A673 (cell line): ENCODE measurements around the gene LANCL2. TPM values are rescaled to one million over a fixed set of nuclear protein-coding genes. Genes with fewer than 3 reads are reported as not detected.

Experiments used
- BruUV-seq: library from RNA; stranded (reverse); fragments of 400-500 nt; replicated peaks from 2 replicates; lab custom pipeline; 2021; lab: Mats Ljungman, UMichigan
- CTCF ChIA-PET: fragments of 300-600 bp; sonication (Branson Sonifier 250); formaldehyde crosslinking; loops from one replicate; lab custom pipeline; 2022; ENCODE audit warnings: antibody characterized with exemption; lab: Charles Lee
- POLR2A ChIA-PET: fragments of 300-600 bp; sonication (Branson Sonifier 250); formaldehyde crosslinking; loops from one replicate; lab custom pipeline; 2022; ENCODE audit warnings: antibody characterized with exemption; ENCODE audit not compliant: low non-redundant PET; lab: Charles Lee
- DNase-seq: peaks from one replicate; pipeline ENCODE4 v3.0.0-alpha.2; 2015; ENCODE audit warnings: low spot score
- H3K27ac ChIP-seq: fragments of 200-600 bp; sonication (generic); 2 replicates; pipeline ENCODE4 v1.5.1; 2016; ENCODE audit warnings: mixed run types, low read depth, mild to moderate bottlenecking, mixed read lengths, antibody characterized with exemption, low read length; ENCODE audit not compliant: poor library complexity, severe bottlenecking
- H3K27me3 ChIP-seq: fragments of 200-600 bp; sonication (generic); replicated peaks from 2 replicates; pipeline ENCODE4 v1.6.1; 2017; ENCODE audit warnings: mixed run types, low read depth, mild to moderate bottlenecking, mixed read lengths, antibody characterized with exemption, low read length; ENCODE audit not compliant: insufficient read depth, poor library complexity
- H3K36me3 ChIP-seq: fragments of 200-600 bp; sonication (generic); 2 replicates; pipeline ENCODE4 v1.6.1; 2016; ENCODE audit warnings: mixed run types, mild to moderate bottlenecking, mixed read lengths, antibody characterized with exemption, low read length; ENCODE audit not compliant: insufficient read depth, poor library complexity, severe bottlenecking
- H3K4me1 ChIP-seq: fragments of 200-600 bp; sonication (generic); 2 replicates; pipeline ENCODE4 v1.6.1; 2017; ENCODE audit warnings: mixed run types, mild to moderate bottlenecking, mixed read lengths, antibody characterized with exemption, low read length; ENCODE audit not compliant: insufficient read depth, poor library complexity, severe bottlenecking
- H3K4me3 ChIP-seq: fragments of 200-600 bp; sonication (generic); 2 replicates; pipeline ENCODE4 v1.5.1; 2016; ENCODE audit warnings: low read depth, mixed run types, mild to moderate bottlenecking, mixed read lengths, low read length; ENCODE audit not compliant: poor library complexity, severe bottlenecking
- H3K9me3 ChIP-seq: fragments of 200-600 bp; sonication (generic); 2 replicates; pipeline ENCODE4 v1.6.1; 2016; ENCODE audit warnings: mixed run types, low read depth, mild to moderate bottlenecking, mixed read lengths, antibody characterized with exemption, low read length; ENCODE audit not compliant: poor library complexity, severe bottlenecking
- EZH2 ChIP-seq: fragments of 200-600 bp; sonication (generic); IDR thresholded peaks from 2 replicates; pipeline ENCODE4 v1.6.1; 2017; ENCODE audit warnings: borderline replicate concordance, low read depth, mild to moderate bottlenecking, mixed read lengths, antibody characterized with exemption, low read length; ENCODE audit not compliant: poor library complexity, severe bottlenecking
- intact Hi-C: fragments of 100-400 bp; cut with micrococcal nuclease; formaldehyde crosslinking; loops from one replicate; pipeline ENCODE4 v1.10.0; 2022; ENCODE audit not compliant: unreplicated experiment
- total RNA-seq: library from RNA; stranded (reverse); gene quantifications from 2 replicates; pipeline ENCODE4 v1.2.3, GENCODE V29; 2021
- TF ChIP-seq, protein P1 (sequence below): fragments of 300-800, 200-600 bp; sonication (generic); conservative IDR thresholded peaks from 2 replicates; pipeline ENCODE4 v1.5.1; 2017; ENCODE audit warnings: low read depth, mild to moderate bottlenecking, antibody characterized with exemption, low read length, moderate library complexity, mixed read lengths

The LANCL2 gene
- total RNA-seq, 1 experiment from 2014 or later = 21.3 TPM

- no TSS peak for BruUV-seq
- ChIA-PET CTCF (no interaction called here), POLR2A (no interaction called here)
- Histone ChIP-seq H3K9me3 (no peaks in the 10 kb centered on the region), H3K4me3 (no peak overlapping the region), H3K36me3 (no peaks in the 10 kb centered on the region), H3K27me3 (no peaks in the 10 kb centered on the region), H3K27ac (no peak overlapping the region), H3K4me1 (no peaks in the 10 kb centered on the region)
- intact Hi-C loops = no loop called here
- DNase-seq = no peak
- TF ChIP-seq, protein P1, sequence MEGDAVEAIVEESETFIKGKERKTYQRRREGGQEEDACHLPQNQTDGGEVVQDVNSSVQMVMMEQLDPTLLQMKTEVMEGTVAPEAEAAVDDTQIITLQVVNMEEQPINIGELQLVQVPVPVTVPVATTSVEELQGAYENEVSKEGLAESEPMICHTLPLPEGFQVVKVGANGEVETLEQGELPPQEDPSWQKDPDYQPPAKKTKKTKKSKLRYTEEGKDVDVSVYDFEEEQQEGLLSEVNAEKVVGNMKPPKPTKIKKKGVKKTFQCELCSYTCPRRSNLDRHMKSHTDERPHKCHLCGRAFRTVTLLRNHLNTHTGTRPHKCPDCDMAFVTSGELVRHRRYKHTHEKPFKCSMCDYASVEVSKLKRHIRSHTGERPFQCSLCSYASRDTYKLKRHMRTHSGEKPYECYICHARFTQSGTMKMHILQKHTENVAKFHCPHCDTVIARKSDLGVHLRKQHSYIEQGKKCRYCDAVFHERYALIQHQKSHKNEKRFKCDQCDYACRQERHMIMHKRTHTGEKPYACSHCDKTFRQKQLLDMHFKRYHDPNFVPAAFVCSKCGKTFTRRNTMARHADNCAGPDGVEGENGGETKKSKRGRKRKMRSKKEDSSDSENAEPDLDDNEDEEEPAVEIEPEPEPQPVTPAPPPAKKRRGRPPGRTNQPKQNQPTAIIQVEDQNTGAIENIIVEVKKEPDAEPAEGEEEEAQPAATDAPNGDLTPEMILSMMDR = no peak
- no peak for TF ChIP-seq EZH2
Observed at GRCh38 chr7:55339033-55340000, 25.8 kb upstream of the LANCL2 start.

DNA sequence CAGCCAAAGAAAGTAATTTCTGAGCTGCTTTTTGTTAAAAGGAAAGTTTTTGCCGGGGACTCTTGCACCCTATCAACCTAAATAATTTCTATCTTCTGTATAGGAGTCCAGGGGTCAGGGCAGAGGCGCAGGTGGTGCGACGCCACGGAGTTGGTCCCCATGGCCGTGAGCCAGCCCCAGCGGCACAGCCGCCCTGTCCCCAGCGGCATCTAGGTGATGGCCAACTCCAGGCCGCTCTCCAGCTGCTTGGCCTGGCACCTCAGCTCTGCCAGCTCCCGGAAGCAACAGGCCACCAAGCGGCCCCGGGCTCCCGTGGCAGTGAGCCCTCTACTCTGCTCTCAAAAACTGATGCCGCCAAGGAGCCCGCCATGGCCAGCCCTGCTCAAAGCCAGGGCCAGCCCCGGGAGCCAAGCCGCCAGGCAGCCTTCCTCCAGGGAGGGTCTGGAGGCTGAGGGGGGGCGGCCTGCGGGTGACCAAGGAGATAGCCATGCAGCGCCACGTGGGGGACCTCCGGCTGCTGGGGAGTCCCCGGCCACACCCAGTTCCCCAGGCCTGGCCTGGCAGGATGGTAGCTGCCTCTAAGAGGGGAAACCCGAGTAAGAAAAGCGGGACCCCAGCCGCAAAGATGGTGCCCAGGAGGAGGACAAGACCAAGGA is 22.8 kb upstream of the LANCL2 start:
- intact Hi-C loops = no loop called here
- Histone ChIP-seq H3K27ac (no peak overlapping the region), H3K36me3 (no peaks in the 10 kb centered on the region), H3K4me1 (no peaks in the 10 kb centered on the region), H3K4me3 (no peak overlapping the region), H3K9me3 (no peaks in the 10 kb centered on the region), H3K27me3 (no peaks in the 10 kb centered on the region)
- POLR2A ChIA-PET = no interaction called here
- no peak for TF ChIP-seq EZH2
- TF ChIP-seq, protein P1 = no peak
- no TSS peak for BruUV-seq
- CTCF ChIA-PET = no interaction called here
- no peak for DNase-seq

- CTCF ChIA-PET = no interaction called here
- DNase-seq = no peak
- Histone ChIP-seq H3K27me3 (no peaks in the 10 kb centered on the region), H3K36me3 (no peaks in the 10 kb centered on the region), H3K9me3 (no peaks in the 10 kb centered on the region), H3K4me1 (no peaks in the 10 kb centered on the region), H3K4me3 (no peak overlapping the region), H3K27ac (no peak overlapping the region)
- POLR2A ChIA-PET = no interaction called here
- intact Hi-C loops = no loop called here
- BruUV-seq = no TSS peak
- TF ChIP-seq EZH2 = no peak
- TF ChIP-seq, protein P1 = no peak
Observed at GRCh38 chr7:55343002-55343781, 21.9 kb upstream of the LANCL2 start.
